Endothelial cell of umbilical vein (primary cell): ENCODE measurements around the gene KAZN. TPM values are rescaled to one million over a fixed set of nuclear protein-coding genes. Genes with fewer than 3 reads are reported as not detected.

Experiments
- BruUV-seq: library from RNA; stranded (reverse); fragments of 400-500 nt; replicated peaks from 2 replicates; lab custom pipeline; 2021; lab: Mats Ljungman, UMichigan
- CTCF ChIA-PET: fragments of 300-600, 350-600 bp; sonication (Branson Sonifier 250); formaldehyde crosslinking; loops from one replicate; lab custom pipeline; 2021; ENCODE audit warnings: antibody characterized with exemption, inconsistent platforms; lab: Charles Lee
- POLR2A ChIA-PET: fragments of 300-600, 350-600 bp; sonication (Branson Sonifier 250); formaldehyde crosslinking; loops from one replicate; lab custom pipeline; 2021; ENCODE audit warnings: antibody characterized with exemption, inconsistent platforms; lab: Charles Lee
- DNase-seq: peaks from one replicate; pipeline ENCODE4 v3.0.0-alpha.2; 2011; ENCODE audit warnings: low read depth, low spot score
- FAIRE-seq: peaks from 2 replicates; lab custom pipeline; 2011; peaks lifted over from hg19 to GRCh38; lab: Jason Lieb, UNC
- H2AFZ ChIP-seq: 2 replicates; pipeline ENCODE4 v1.6.0; 2012; ENCODE audit warnings: low read depth, low read length, control low read depth, inconsistent platforms
- H3K27ac ChIP-seq: 2 replicates; pipeline ENCODE4 v1.5.1; 2011; ENCODE audit warnings: low read depth, mild to moderate bottlenecking, control low read depth, low read length, moderate library complexity; ENCODE audit not compliant: insufficient read depth
- H3K27me3 ChIP-seq, 2 experiments: 2 replicates each; pipeline versions ENCODE4 v1.6.0 to v1.6.1; 2011; ENCODE audit warnings: low read length in 2 of 2, mixed read lengths in 1 of 2; ENCODE audit not compliant: control insufficient read depth in 2 of 2, insufficient read depth in 2 of 2
- H3K36me3 ChIP-seq, 2 experiments: 2 replicates in 1 of 2; 3 replicates in 1 of 2; pipeline ENCODE4 v1.5.1; 2011; ENCODE audit warnings: low read length in 2 of 2, mild to moderate bottlenecking in 1 of 2, moderate library complexity in 1 of 2; ENCODE audit not compliant: control insufficient read depth in 2 of 2, insufficient read depth in 2 of 2; ENCODE audit errors: extremely low read depth in 1 of 2
- H3K4me1 ChIP-seq: 3 replicates; pipeline ENCODE4 v1.5.1; 2011; ENCODE audit warnings: mild to moderate bottlenecking, low read length; ENCODE audit not compliant: control insufficient read depth, insufficient read depth; ENCODE audit errors: extremely low read depth
- H3K4me2 ChIP-seq: 2 replicates; pipeline ENCODE4 v1.6.1; 2011; ENCODE audit warnings: low read length, control low read depth, mixed read lengths; ENCODE audit not compliant: insufficient read depth
- H3K4me3 ChIP-seq, 3 experiments: fragments of 200-600 bp in 1 of 3; sonication (generic), shearing (Covaris generic) in 1 of 3; replicated peaks in 1 of 3; 2 replicates each; pipeline ENCODE4 v1.5.1; 2011 to 2016; ENCODE audit warnings: control low read depth in 3 of 3, low read length in 3 of 3, mild to moderate bottlenecking in 2 of 3, inconsistent platforms in 1 of 3, low read depth in 1 of 3, moderate library complexity in 1 of 3; ENCODE audit not compliant: insufficient read depth in 1 of 3
- H3K79me2 ChIP-seq: 2 replicates; pipeline ENCODE4 v1.6.0; 2012; ENCODE audit warnings: low read length, inconsistent platforms; ENCODE audit not compliant: control insufficient read depth, insufficient read depth
- H3K9ac ChIP-seq: replicated peaks from 2 replicates; pipeline ENCODE3; 2011; ENCODE audit warnings: low read length, control low read depth; ENCODE audit not compliant: insufficient read depth; ENCODE audit errors: extremely low read depth
- H3K9me1 ChIP-seq: replicated peaks from 3 replicates; pipeline ENCODE4 v1.6.0; 2011; ENCODE audit warnings: mild to moderate bottlenecking, low read length; ENCODE audit not compliant: control insufficient read depth, insufficient read depth; ENCODE audit errors: extremely low read depth
- H3K9me3 ChIP-seq: replicated peaks from 2 replicates; pipeline ENCODE4 v1.5.1; 2012; ENCODE audit warnings: low read length, inconsistent platforms; ENCODE audit not compliant: control insufficient read depth, insufficient read depth
- H4K20me1 ChIP-seq: replicated peaks from 2 replicates; pipeline ENCODE3; 2011; ENCODE audit warnings: mild to moderate bottlenecking, low read length; ENCODE audit not compliant: control insufficient read depth, insufficient read depth; ENCODE audit errors: extremely low read depth
- EZH2 ChIP-seq: IDR thresholded peaks from 2 replicates; pipeline ENCODE4 v1.6.1; 2012; ENCODE audit warnings: borderline replicate concordance, low read depth, mild to moderate bottlenecking, moderate library complexity, low read length, inconsistent platforms; ENCODE audit not compliant: severe bottlenecking
- FOS ChIP-seq: IDR thresholded peaks from 2 replicates; pipeline ENCODE4 v1.6.1; 2011; ENCODE audit warnings: mild to moderate bottlenecking, low read length, moderate library complexity, borderline replicate concordance; ENCODE audit not compliant: insufficient read depth
- GATA2 ChIP-seq: IDR thresholded peaks from 2 replicates; pipeline ENCODE4 v1.7.0; 2011; ENCODE audit warnings: low read depth, mild to moderate bottlenecking, moderate library complexity, mixed read lengths, low read length; ENCODE audit not compliant: insufficient read length, insufficient read depth
- JUN ChIP-seq: IDR thresholded peaks from 2 replicates; pipeline ENCODE4 v1.6.1; 2011; ENCODE audit warnings: borderline replicate concordance, low read depth; ENCODE audit not compliant: insufficient read length, insufficient read depth
- MAX ChIP-seq: IDR thresholded peaks from 2 replicates; pipeline ENCODE4 v1.6.1; 2011; ENCODE audit not compliant: insufficient read depth, insufficient read length
- MYC ChIP-seq: IDR thresholded peaks from one replicate; pipeline ENCODE4 v1.6.1; 2011; ENCODE audit warnings: mild to moderate bottlenecking, low read depth, low read length
- POLR2A ChIP-seq: IDR thresholded peaks from 2 replicates; pipeline ENCODE4 v1.6.1; 2012; ENCODE audit warnings: low read depth, mild to moderate bottlenecking, control low read depth, low read length
- POLR2AphosphoS5 ChIP-seq: IDR thresholded peaks from 2 replicates; pipeline ENCODE4 v1.6.1; 2012; ENCODE audit warnings: low read depth, mild to moderate bottlenecking, control low read depth, low read length, moderate library complexity; ENCODE audit not compliant: insufficient read depth
- dilution Hi-C: fragments of 300-500 bp; cut with MboI; formaldehyde crosslinking; loops from one replicate; pipeline ENCODE4 v1.15.0; 2019; ENCODE audit warnings: low sequenced_read_pairs; ENCODE audit not compliant: extremely low pct_ligation_motif_present
- intact Hi-C: fragments of 100-400 bp; cut with micrococcal nuclease; formaldehyde crosslinking; loops from one replicate; pipeline ENCODE4 v1.10.0; 2022
- polyA plus RNA-seq, 4 experiments: library from polyadenylated mRNA; depleted of rRNA in 3 of 4; stranded (reverse) in 3 of 4; unstranded in 1 of 4; fragments of >200 nt; gene quantifications; 2 replicates each; pipeline versions ENCODE4 v1.2.1 to v1.2.3, GENCODE V29; 2011 to 2012; ENCODE audit warnings: missing spikeins in 1 of 4
- total RNA-seq: library from RNA; stranded (reverse); gene quantifications from 2 replicates; pipeline ENCODE4 v1.2.3, GENCODE V29; 2021
- TF ChIP-seq, protein P1 (sequence below), 2 donors: IDR thresholded peaks; 1 replicate in 1 of 2; 2 replicates in 1 of 2; pipeline ENCODE4 v1.5.1; 2011; ENCODE audit warnings: low read length in 2 of 2, mild to moderate bottlenecking in 2 of 2, moderate library complexity in 2 of 2, control low read depth in 1 of 2, inconsistent platforms in 1 of 2, low read depth in 1 of 2; ENCODE audit not compliant: insufficient read depth in 1 of 2; ENCODE audit errors: extremely low read depth in 1 of 2

Gene KAZN
- total and polyA plus RNA-seq, 2 donors (not counting 3 experiments of a cell fraction or from before 2014, with no cell fraction given) = 1.6 to 5.8 TPM

DNA sequence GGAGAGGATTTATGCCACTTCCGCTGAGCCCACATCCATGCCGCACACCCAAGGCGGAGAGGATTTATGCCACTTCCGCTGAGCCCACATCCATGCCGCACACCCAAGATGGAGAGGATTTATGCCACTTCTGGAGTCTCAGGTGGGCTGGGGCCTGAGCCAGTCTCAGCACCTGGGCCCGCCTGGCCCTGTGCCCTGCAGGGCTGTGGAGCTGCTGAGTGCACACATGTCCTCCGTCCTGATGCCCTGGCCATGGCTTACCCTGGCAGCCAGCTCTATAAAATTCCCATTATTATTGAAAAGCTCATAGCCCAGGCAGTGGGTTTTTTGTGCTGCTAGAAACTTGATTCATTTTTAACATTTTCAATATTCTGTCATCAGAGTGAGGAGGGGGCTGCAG is 465.3 kb downstream of the KAZN start:
- no peak for FAIRE-seq
- H2AFZ ChIP-seq = no peak overlapping the region
- no TSS peak for BruUV-seq
- H3K4me2 ChIP-seq = no peak overlapping the region
- no peak overlapping the region for H3K27ac ChIP-seq
- H3K79me2 ChIP-seq = no peaks in the 10 kb centered on the region
- ChIA-PET POLR2A (no interaction called here), CTCF (no interaction called here)
- H3K9me1 ChIP-seq = no peaks in the 10 kb centered on the region
- H3K9me3 ChIP-seq = no peaks in the 10 kb centered on the region
- H3K36me3 ChIP-seq = no peaks in the 10 kb centered on the region
- H4K20me1 ChIP-seq = no peaks in the 10 kb centered on the region
- H3K9ac ChIP-seq = no peak overlapping the region
- intact Hi-C loops = no loop called here
- no peak for DNase-seq
- H3K4me3 ChIP-seq = no peak overlapping the region
- TF ChIP-seq POLR2A (no peak), JUN (no peak), GATA2 (no peak), MYC (no peak), EZH2 (no peak), MAX (no peak), POLR2AphosphoS5 (no peak), FOS (no peak)
- TF ChIP-seq, protein P1, sequence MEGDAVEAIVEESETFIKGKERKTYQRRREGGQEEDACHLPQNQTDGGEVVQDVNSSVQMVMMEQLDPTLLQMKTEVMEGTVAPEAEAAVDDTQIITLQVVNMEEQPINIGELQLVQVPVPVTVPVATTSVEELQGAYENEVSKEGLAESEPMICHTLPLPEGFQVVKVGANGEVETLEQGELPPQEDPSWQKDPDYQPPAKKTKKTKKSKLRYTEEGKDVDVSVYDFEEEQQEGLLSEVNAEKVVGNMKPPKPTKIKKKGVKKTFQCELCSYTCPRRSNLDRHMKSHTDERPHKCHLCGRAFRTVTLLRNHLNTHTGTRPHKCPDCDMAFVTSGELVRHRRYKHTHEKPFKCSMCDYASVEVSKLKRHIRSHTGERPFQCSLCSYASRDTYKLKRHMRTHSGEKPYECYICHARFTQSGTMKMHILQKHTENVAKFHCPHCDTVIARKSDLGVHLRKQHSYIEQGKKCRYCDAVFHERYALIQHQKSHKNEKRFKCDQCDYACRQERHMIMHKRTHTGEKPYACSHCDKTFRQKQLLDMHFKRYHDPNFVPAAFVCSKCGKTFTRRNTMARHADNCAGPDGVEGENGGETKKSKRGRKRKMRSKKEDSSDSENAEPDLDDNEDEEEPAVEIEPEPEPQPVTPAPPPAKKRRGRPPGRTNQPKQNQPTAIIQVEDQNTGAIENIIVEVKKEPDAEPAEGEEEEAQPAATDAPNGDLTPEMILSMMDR (IDR thresholded peaks at IDR 0.05; ENCODE audit: extremely low read depth in 1 of 2, insufficient read depth in 1 of 2, low read depth in 1 of 2, low read length in 2 of 2) = no peak
- no peaks in the 10 kb centered on the region for H3K27me3 ChIP-seq
- no peaks in the 10 kb centered on the region for H3K4me1 ChIP-seq
- dilution Hi-C loops = no loop called here
